ENCODE results near the gene C1orf35.
A peak's percentile ranks its signal among the peaks of the same experiment; 100 is the strongest.

Gene C1orf35

GRCh38 chr1:228108742-228109072 is 5.6 kb upstream of the C1orf35 start:
- peaks cover 30 to 39% (median 33%) of the 10 kb centered on the region in 10 experiments for H3K4me1 ChIP-seq
- peak overlapping the region; percentile 49 to 86 (median 81); a peak in 21 of 22 replicates for H3K27ac ChIP-seq
- H3K36me3 ChIP-seq, result peaks cover 21 to 34% (median 26%) of the 10 kb centered on the region in 11 experiments
- H3K27me3 ChIP-seq, result no peaks in the 10 kb centered on the region
- no peak for TF ChIP-seq Cebpa-rat (IDR thresholded peaks at IDR 0.05)
- H4K20me1 ChIP-seq, result peaks cover 0 to 19% (median 0%) of the 10 kb centered on the region in 11 experiments; a peak in 4 of 22 replicates
- H3K9me3 ChIP-seq (replicated peaks in 1 of 11), result no peaks in the 10 kb centered on the region
- H3K4me2 ChIP-seq, result peak overlapping the region; percentile 94 to 100 (median 98)
- H3K9ac ChIP-seq, result peak overlapping the region; percentile 84 to 95 (median 91)
- peak overlapping the region; percentile 88 to 100 (median 98) for H3K4me3 ChIP-seq

GRCh38 chr1:228108055-228108690 is 5.0 kb upstream of the C1orf35 start:
- Histone ChIP-seq H3K4me2 (peak overlapping the region; percentile 94 to 100 (median 98)), H3K36me3 (peaks cover 21 to 34% (median 26%) of the 10 kb centered on the region in 11 experiments), H3K9me3 (replicated peaks in 1 of 11) (no peaks in the 10 kb centered on the region), H3K4me3 (peak overlapping the region; percentile 88 to 100 (median 98)), H3K9ac (peak overlapping the region; percentile 84 to 95 (median 91)), H4K20me1 (peaks cover 0 to 19% (median 0%) of the 10 kb centered on the region in 11 experiments; a peak in 4 of 22 replicates), H3K4me1 (peaks cover 33 to 42% (median 37%) of the 10 kb centered on the region in 10 experiments), H3K27ac (peak overlapping the region; percentile 49 to 86 (median 81); a peak in 20 of 22 replicates), H3K27me3 (no peaks in the 10 kb centered on the region)
- no peak for TF ChIP-seq Cebpa-rat (IDR thresholded peaks at IDR 0.05)

- Histone ChIP-seq H3K4me3 (peak overlapping the region in 9 of 10 experiments; percentile 88 to 100 (median 98); a peak in 13 of 20 replicates), H3K36me3 (peaks cover 21 to 34% (median 26%) of the 10 kb centered on the region in 11 experiments), H3K27ac (no peak overlapping the region; a peak in 1 of 22 replicates), H4K20me1 (peaks cover 0 to 19% (median 0%) of the 10 kb centered on the region in 11 experiments; a peak in 4 of 22 replicates), H3K4me1 (peaks cover 33 to 42% (median 37%) of the 10 kb centered on the region in 10 experiments), H3K9ac (peak overlapping the region in 10 of 11 experiments; percentile 84 to 95 (median 91); a peak in 16 of 22 replicates), H3K27me3 (no peaks in the 10 kb centered on the region), H3K4me2 (peak overlapping the region; percentile 94 to 100 (median 98)), H3K9me3 (replicated peaks in 1 of 11) (no peaks in the 10 kb centered on the region)
- TF ChIP-seq Cebpa-rat (IDR thresholded peaks at IDR 0.05), result no peak
Measured at GRCh38 chr1:228107636-228108035, 4.5 kb upstream of the C1orf35 start.

GRCh38 chr1:228106800-228107054 is 3.6 kb upstream of the C1orf35 start:
- Histone ChIP-seq H3K27ac (no peak overlapping the region), H3K4me2 (no peak overlapping the region), H3K36me3 (peaks cover 21 to 34% (median 26%) of the 10 kb centered on the region in 11 experiments), H3K27me3 (no peaks in the 10 kb centered on the region), H4K20me1 (peaks cover 3 to 28% (median 8%) of the 10 kb centered on the region in 11 experiments; a peak in 21 of 22 replicates), H3K9ac (peak overlapping the region in 2 of 11 experiments; percentile 8 to 29; a peak in 1 of 22 replicates), H3K4me1 (peaks cover 35 to 46% (median 40%) of the 10 kb centered on the region in 10 experiments), H3K4me3 (no peak overlapping the region), H3K9me3 (replicated peaks in 1 of 11) (no peaks in the 10 kb centered on the region)
- no peak for TF ChIP-seq Cebpa-rat (IDR thresholded peaks at IDR 0.05)

GRCh38 chr1:228105996-228106799 is 3.1 kb upstream of the C1orf35 start:
- TF ChIP-seq Cebpa-rat (IDR thresholded peaks at IDR 0.05), result no peak
- no peak overlapping the region for H3K27ac ChIP-seq
- H3K4me1 ChIP-seq, result peaks cover 40 to 51% (median 45%) of the 10 kb centered on the region in 10 experiments

GRCh38 chr1:228105270-228105995 is 2.3 kb upstream of the C1orf35 start:
- H3K9ac ChIP-seq, result 0 out of 22 replicates have a peak overlapping the region, but pooled peaks of 1 of the 11 experiments have one; percentile 37
- TF ChIP-seq Cebpa-rat (IDR thresholded peaks at IDR 0.05), result no peak
- H3K9me3 ChIP-seq (replicated peaks in 1 of 11), result no peaks in the 10 kb centered on the region
- H3K4me3 ChIP-seq, result no peak overlapping the region
- H3K4me1 ChIP-seq, result peaks cover 41 to 57% (median 51%) of the 10 kb centered on the region in 10 experiments
- peaks cover 16 to 41% (median 21%) of the 10 kb centered on the region in 11 experiments; a peak in 21 of 22 replicates for H4K20me1 ChIP-seq
- H3K27me3 ChIP-seq, result no peaks in the 10 kb centered on the region
- H3K27ac ChIP-seq, result no peak overlapping the region
- H3K36me3 ChIP-seq, result peaks cover 30 to 43% (median 33%) of the 10 kb centered on the region in 11 experiments
- no peak overlapping the region for H3K4me2 ChIP-seq

More at GRCh38 chr1:228105996-228106799, 3.1 kb upstream of the C1orf35 start:
- H3K36me3 ChIP-seq, result peaks cover 22 to 35% (median 26%) of the 10 kb centered on the region in 11 experiments
- peaks cover 8 to 33% (median 13%) of the 10 kb centered on the region in 11 experiments; a peak in 21 of 22 replicates for H4K20me1 ChIP-seq
- H3K27me3 ChIP-seq, result no peaks in the 10 kb centered on the region
- no peak overlapping the region for H3K4me3 ChIP-seq
- H3K9ac ChIP-seq, result peak overlapping the region in 2 of 11 experiments; percentile 8 to 29; a peak in 1 of 22 replicates
- no peak overlapping the region for H3K4me2 ChIP-seq
- no peaks in the 10 kb centered on the region for H3K9me3 ChIP-seq (replicated peaks in 1 of 11)

GRCh38 chr1:228104526-228105269 is 1.6 kb upstream of the C1orf35 start:
- Histone ChIP-seq H3K4me3 (no peak overlapping the region), H3K4me1 (peaks cover 37 to 54% (median 43%) of the 10 kb centered on the region in 10 experiments), H3K9ac (peak overlapping the region in 7 of 11 experiments; percentile 84 to 94 (median 87); a peak in 5 of 22 replicates)

More at GRCh38 chr1:228104526-228105269, 1.6 kb upstream of the C1orf35 start:
- TF ChIP-seq Cebpa-rat (IDR thresholded peaks at IDR 0.05), result no peak
- Histone ChIP-seq H3K9me3 (replicated peaks in 1 of 11) (no peaks in the 10 kb centered on the region), H3K36me3 (peaks cover 37 to 50% (median 41%) of the 10 kb centered on the region in 11 experiments), H3K27ac (no peak overlapping the region), H4K20me1 (peaks cover 23 to 48% (median 28%) of the 10 kb centered on the region in 11 experiments), H3K4me2 (peak overlapping the region in 8 of 11 experiments; percentile 92 to 98 (median 95); a peak in 12 of 22 replicates), H3K27me3 (no peaks in the 10 kb centered on the region)

Measured in BLaER1 treated with 17β-estradiol and CSF1 and Interleukin-3, amounts not matched to agents 10 nM and 100 nM (cell line).